ENCODE results near the gene LAMA2. TPM values are rescaled to one million over a fixed set of nuclear protein-coding genes. Genes with fewer than 3 reads are reported as not detected.

The LAMA2 gene
- total and polyA plus RNA-seq, 2 of the 13 experiments (the other 11 are each of a cell fraction or from before 2014, with no cell fraction given) = 0.11 to 0.28 TPM

DNA sequence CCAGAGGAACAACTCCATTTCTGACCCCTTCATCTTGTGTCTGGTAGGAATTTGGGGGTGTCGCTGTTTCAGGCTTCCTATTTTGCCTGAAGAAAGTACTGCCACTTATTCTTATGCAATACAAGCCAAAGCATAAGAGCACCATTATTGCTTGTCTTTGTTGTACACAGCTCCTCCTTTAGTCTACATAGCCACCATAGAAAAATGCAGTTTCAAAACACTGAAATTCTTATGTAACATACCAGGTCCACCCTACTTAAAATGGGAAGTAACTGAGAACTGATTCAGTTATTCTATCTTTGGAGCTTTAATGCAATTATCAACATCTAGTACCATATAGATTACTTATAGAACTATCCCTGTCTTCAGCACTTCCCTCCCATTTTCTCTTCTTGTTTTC, 571.5 kb downstream of the LAMA2 start:
- Histone ChIP-seq H3K27ac (ENCODE audit: extremely low read length, insufficient read depth, low read length) (no peak overlapping the region), H3K79me2 (ENCODE audit: insufficient read depth, low read length) (no peaks in the 10 kb centered on the region), H3K4me2 (ENCODE audit: low read depth, low read length) (no peak overlapping the region), H3K4me3 (replicated peaks in 1 of 3; ENCODE audit: insufficient read depth in 1 of 3, low read depth in 2 of 3, low read length in 3 of 3) (no peak overlapping the region), H3K9me3 (ENCODE audit: low read length) (no peaks in the 10 kb centered on the region), H4K20me1 (ENCODE audit: insufficient read depth, low read length) (no peaks in the 10 kb centered on the region), H3K36me3 (replicated peaks in 1 of 2; ENCODE audit: control insufficient read depth in 1 of 2, insufficient read depth in 2 of 2, low read length in 2 of 2) (no peaks in the 10 kb centered on the region), H3K9ac (ENCODE audit: insufficient read depth, low read depth, low read length) (no peak overlapping the region), H3K4me1 (ENCODE audit: insufficient read depth, low read length) (no peaks in the 10 kb centered on the region), H2AFZ (ENCODE audit: low read length) (no peak overlapping the region), H3K27me3 (ENCODE audit: control insufficient read depth in 1 of 2, insufficient read depth in 2 of 2, low read length in 2 of 2) (no peaks in the 10 kb centered on the region)
- FAIRE-seq (no peak), DNase-seq (ENCODE audit: low spot score) (no peak), ATAC-seq (no peak)
- in situ Hi-C loops (cut with HindIII; ENCODE audit: extremely low pct_ligation_motif_present, low pct_unique_long_range_greater_than_20kb) = no loop called here
- intact Hi-C loops (cut with micrococcal nuclease; ENCODE audit: unreplicated experiment) = no loop called here
- ChIA-PET POLR2A (no interaction called here), CTCF (ENCODE audit: low intra/inter-chr PET ratio, low total read pairs) (no interaction called here)
- BruUV-seq (replicated peaks) = no TSS peak
- WGBS (ENCODE audit: low lambda C conversion rate) = 4% methylated on average over 1 of the region's 1 CpG
- no peak for TF ChIP-seq FOXC1 (CRISPR knock-in tag; IDR thresholded peaks at IDR 0.05; ENCODE audit: borderline replicate concordance)
- TF ChIP-seq IRX3 (CRISPR knock-in tag; IDR thresholded peaks at IDR 0.05; ENCODE audit: borderline replicate concordance, low read depth) = no peak
- TF ChIP-seq SPEN (CRISPR knock-in tag; IDR thresholded peaks at IDR 0.05; ENCODE audit: low read depth) = no peak
- TF ChIP-seq GATA4 (IDR thresholded peaks at IDR 0.05; ENCODE audit: borderline replicate concordance, low read depth) = no peak
- TF ChIP-seq, protein P1, sequence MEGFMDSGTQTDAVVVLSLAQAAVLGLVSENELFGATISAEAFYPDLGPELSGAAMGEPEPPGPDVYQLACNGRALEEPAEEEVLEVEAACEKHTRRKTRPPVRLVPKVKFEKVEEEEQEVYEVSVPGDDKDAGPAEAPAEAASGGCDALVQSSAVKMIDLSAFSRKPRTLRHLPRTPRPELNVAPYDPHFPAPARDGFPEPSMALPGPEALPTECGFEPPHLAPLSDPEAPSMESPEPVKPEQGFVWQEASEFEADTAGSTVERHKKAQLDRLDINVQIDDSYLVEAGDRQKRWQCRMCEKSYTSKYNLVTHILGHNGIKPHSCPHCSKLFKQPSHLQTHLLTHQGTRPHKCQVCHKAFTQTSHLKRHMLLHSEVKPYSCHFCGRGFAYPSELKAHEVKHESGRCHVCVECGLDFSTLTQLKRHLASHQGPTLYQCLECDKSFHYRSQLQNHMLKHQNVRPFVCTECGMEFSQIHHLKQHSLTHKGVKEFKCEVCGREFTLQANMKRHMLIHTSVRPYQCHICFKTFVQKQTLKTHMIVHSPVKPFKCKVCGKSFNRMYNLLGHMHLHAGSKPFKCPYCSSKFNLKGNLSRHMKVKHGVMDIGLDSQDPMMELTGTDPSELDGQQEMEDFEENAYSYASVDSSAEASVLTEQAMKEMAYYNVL (CRISPR knock-in tag; IDR thresholded peaks at IDR 0.05; ENCODE audit: borderline replicate concordance) = no peak
- TF ChIP-seq, protein P2, sequence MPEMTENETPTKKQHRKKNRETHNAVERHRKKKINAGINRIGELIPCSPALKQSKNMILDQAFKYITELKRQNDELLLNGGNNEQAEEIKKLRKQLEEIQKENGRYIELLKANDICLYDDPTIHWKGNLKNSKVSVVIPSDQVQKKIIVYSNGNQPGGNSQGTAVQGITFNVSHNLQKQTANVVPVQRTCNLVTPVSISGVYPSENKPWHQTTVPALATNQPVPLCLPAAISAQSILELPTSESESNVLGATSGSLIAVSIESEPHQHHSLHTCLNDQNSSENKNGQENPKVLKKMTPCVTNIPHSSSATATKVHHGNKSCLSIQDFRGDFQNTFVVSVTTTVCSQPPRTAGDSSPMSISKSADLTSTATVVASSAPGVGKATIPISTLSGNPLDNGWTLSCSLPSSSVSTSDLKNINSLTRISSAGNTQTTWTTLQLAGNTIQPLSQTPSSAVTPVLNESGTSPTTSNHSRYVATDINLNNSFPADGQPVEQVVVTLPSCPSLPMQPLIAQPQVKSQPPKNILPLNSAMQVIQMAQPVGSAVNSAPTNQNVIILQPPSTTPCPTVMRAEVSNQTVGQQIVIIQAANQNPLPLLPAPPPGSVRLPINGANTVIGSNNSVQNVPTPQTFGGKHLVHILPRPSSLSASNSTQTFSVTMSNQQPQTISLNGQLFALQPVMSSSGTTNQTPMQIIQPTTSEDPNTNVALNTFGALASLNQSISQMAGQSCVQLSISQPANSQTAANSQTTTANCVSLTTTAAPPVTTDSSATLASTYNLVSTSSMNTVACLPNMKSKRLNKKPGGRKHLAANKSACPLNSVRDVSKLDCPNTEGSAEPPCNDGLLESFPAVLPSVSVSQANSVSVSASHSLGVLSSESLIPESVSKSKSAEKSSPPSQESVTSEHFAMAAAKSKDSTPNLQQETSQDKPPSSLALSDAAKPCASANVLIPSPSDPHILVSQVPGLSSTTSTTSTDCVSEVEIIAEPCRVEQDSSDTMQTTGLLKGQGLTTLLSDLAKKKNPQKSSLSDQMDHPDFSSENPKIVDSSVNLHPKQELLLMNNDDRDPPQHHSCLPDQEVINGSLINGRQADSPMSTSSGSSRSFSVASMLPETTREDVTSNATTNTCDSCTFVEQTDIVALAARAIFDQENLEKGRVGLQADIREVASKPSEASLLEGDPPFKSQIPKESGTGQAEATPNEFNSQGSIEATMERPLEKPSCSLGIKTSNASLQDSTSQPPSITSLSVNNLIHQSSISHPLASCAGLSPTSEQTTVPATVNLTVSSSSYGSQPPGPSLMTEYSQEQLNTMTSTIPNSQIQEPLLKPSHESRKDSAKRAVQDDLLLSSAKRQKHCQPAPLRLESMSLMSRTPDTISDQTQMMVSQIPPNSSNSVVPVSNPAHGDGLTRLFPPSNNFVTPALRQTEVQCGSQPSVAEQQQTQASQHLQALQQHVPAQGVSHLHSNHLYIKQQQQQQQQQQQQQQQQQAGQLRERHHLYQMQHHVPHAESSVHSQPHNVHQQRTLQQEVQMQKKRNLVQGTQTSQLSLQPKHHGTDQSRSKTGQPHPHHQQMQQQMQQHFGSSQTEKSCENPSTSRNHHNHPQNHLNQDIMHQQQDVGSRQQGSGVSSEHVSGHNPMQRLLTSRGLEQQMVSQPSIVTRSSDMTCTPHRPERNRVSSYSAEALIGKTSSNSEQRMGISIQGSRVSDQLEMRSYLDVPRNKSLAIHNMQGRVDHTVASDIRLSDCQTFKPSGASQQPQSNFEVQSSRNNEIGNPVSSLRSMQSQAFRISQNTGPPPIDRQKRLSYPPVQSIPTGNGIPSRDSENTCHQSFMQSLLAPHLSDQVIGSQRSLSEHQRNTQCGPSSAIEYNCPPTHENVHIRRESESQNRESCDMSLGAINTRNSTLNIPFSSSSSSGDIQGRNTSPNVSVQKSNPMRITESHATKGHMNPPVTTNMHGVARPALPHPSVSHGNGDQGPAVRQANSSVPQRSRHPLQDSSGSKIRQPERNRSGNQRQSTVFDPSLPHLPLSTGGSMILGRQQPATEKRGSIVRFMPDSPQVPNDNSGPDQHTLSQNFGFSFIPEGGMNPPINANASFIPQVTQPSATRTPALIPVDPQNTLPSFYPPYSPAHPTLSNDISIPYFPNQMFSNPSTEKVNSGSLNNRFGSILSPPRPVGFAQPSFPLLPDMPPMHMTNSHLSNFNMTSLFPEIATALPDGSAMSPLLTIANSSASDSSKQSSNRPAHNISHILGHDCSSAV (CRISPR knock-in tag; IDR thresholded peaks at IDR 0.05; ENCODE audit: borderline replicate concordance) = no peak
- no peak for TF ChIP-seq ZC3H4 (CRISPR knock-in tag; IDR thresholded peaks at IDR 0.05; ENCODE audit: borderline replicate concordance)

Measured in HepG2 (cell line).